GM23248 (cell line): ENCODE measurements around the gene SIRT7. TPM values are rescaled to one million over a fixed set of nuclear protein-coding genes. Genes with fewer than 3 reads are reported as not detected.

ENCODE experiments used
- DNase-seq: peaks from one replicate; pipeline ENCODE4 v3.0.0-alpha.2; 2015
- H2AFZ ChIP-seq: fragments of 200-600 bp; sonication (generic); 2 replicates; pipeline ENCODE4 v1.6.1; 2016; ENCODE audit warnings: antibody characterized with exemption
- H3F3A ChIP-seq: fragments of 200-600 bp; sonication (generic); 2 replicates; pipeline ENCODE4 v1.6.1; 2016; ENCODE audit warnings: mild to moderate bottlenecking, antibody characterized with exemption, mixed run types; ENCODE audit not compliant: insufficient read depth
- H3K27ac ChIP-seq: fragments of 200-600 bp; sonication (generic); 2 replicates; pipeline ENCODE4 v1.5.1; 2016; ENCODE audit warnings: mild to moderate bottlenecking
- H3K27me3 ChIP-seq: fragments of 200-600 bp; sonication (generic); replicated peaks from 2 replicates; pipeline ENCODE4 v1.6.1; 2016; ENCODE audit warnings: mild to moderate bottlenecking; ENCODE audit not compliant: insufficient read depth
- H3K36me3 ChIP-seq: fragments of 200-600 bp; sonication (generic); 2 replicates; pipeline ENCODE4 v1.6.1; 2016; ENCODE audit warnings: low read depth, mild to moderate bottlenecking
- H3K4me1 ChIP-seq: fragments of 200-600 bp; sonication (generic); 2 replicates; pipeline ENCODE4 v1.6.1; 2016; ENCODE audit warnings: mild to moderate bottlenecking; ENCODE audit not compliant: insufficient read depth
- H3K4me2 ChIP-seq: fragments of 200-600 bp; sonication (generic); one replicate; pipeline ENCODE4 v1.6.1; 2016; ENCODE audit warnings: mild to moderate bottlenecking; ENCODE audit not compliant: unreplicated experiment
- H3K4me3 ChIP-seq: fragments of 200-600 bp; sonication (generic); 2 replicates; pipeline ENCODE4 v1.5.1; 2016; ENCODE audit warnings: mild to moderate bottlenecking
- H3K79me2 ChIP-seq: fragments of 200-600 bp; sonication (generic); 2 replicates; pipeline ENCODE4 v1.6.1; 2016; ENCODE audit warnings: mild to moderate bottlenecking; ENCODE audit not compliant: insufficient read depth
- H3K9ac ChIP-seq: fragments of 200-600 bp; sonication (generic); 2 replicates; pipeline ENCODE4 v1.6.1; 2016; ENCODE audit warnings: mild to moderate bottlenecking
- H3K9me2 ChIP-seq: fragments of 200-600 bp; sonication (generic); 2 replicates; pipeline ENCODE4 v1.6.1; 2016; ENCODE audit warnings: mixed run types, mild to moderate bottlenecking, moderate library complexity; ENCODE audit not compliant: insufficient read depth
- H3K9me3 ChIP-seq: fragments of 200-600 bp; sonication (generic); one replicate; pipeline ENCODE4 v1.6.1; 2017; ENCODE audit warnings: low read depth
- H4K20me1 ChIP-seq: fragments of 200-600 bp; sonication (generic); 2 replicates; pipeline ENCODE4 v1.6.0; 2016; ENCODE audit not compliant: insufficient read depth
- EZH2 ChIP-seq: fragments of 200-600 bp; sonication (generic); IDR thresholded peaks from 2 replicates; pipeline ENCODE4 v1.6.1; 2018; ENCODE audit warnings: antibody characterized with exemption, mild to moderate bottlenecking; ENCODE audit not compliant: insufficient read depth, poor library complexity, severe bottlenecking
- EZH2phosphoT487 ChIP-seq: fragments of 200-600 bp; sonication (generic); IDR thresholded peaks from 2 replicates; pipeline ENCODE4 v1.6.1; 2018; ENCODE audit warnings: antibody characterized with exemption, moderate library complexity, mild to moderate bottlenecking, low read depth; ENCODE audit not compliant: insufficient read depth
- WGBS, 2 experiments: methylation state at CpG; one replicate each; pipeline ENCODE4 v1.1.6; 2015 to 2017; ENCODE audit warnings: low lambda C conversion rate in 2 of 2, low coverage in 1 of 2; ENCODE audit errors: missing lambda C conversion rate in 2 of 2; 5-methylcytosine and 5-hydroxymethylcytosine counted together
- in situ Hi-C: fragments of 300-500 bp; cut with MboI; formaldehyde crosslinking; loops from 2 replicates; pipeline ENCODE4 v1.15.0; 2020
- polyA plus RNA-seq: library from polyadenylated mRNA; unstranded; fragments of >200 nt; fragmentation: Nextera tagmentation; extraction: Ambion mirVana; gene quantifications from 2 replicates; pipeline ENCODE4 v1.2.1, GENCODE V29; 2016
- total RNA-seq: library from RNA; depleted of rRNA; stranded (reverse); fragments of >200 nt; shearing (Covaris generic); gene quantifications from 2 replicates; pipeline ENCODE4 v1.2.3, GENCODE V29; 2014; rRNA removed

Gene SIRT7
- total RNA-seq (13.1 and 14.5 TPM in 2 replicates), polyA plus RNA-seq (9.3 and 11.4 TPM in 2 replicates)

GRCh38 chr17:81917565-81918332 is at the start of gene SIRT7:
TSS of gene SIRT7 (minus strand) at chr17:81918176. CDS start at chr17:81918131, 45 bp downstream.
- DNase-seq, result peak; percentile 80
- Histone ChIP-seq H3K27me3 (no peaks in the 10 kb centered on the region), H3K4me3 (peak within 1 kb of the TSS; percentile 80), H3K4me1 (peaks cover 9% of the 10 kb centered on the region; the same call in 1 of the 2 replicates), H2AFZ (peak within 1 kb of the TSS; percentile 30), H3K9ac (peak within 1 kb of the TSS; percentile 75), H3K79me2 (peaks cover 65% of the 10 kb centered on the region), H3K36me3 (0 out of 2 replicates have a peak, but pooled peaks cover 17% of the 10 kb centered on the region), H3K9me3 (no peaks in the 10 kb centered on the region), H4K20me1 (no peaks in the 10 kb centered on the region), H3K9me2 (no peaks in the 10 kb centered on the region), H3K4me2 (peak within 1 kb of the TSS; percentile 92), H3K27ac (peak within 1 kb of the TSS; percentile 52), H3F3A (no peaks in the 10 kb centered on the region; the same call in 1 of the 2 replicates)
- TF ChIP-seq EZH2 (no peak), EZH2phosphoT487 (no peak)
- in situ Hi-C loops, result no loop called here
- 1 to 2% methylated on average over 45 to 79 of the region's 94 CpGs for WGBS, 2 experiments

- no peak overlapping the region for H2AFZ ChIP-seq
- peaks cover 17% of the 10 kb centered on the region; the same call in 1 of the 2 replicates for H3K4me1 ChIP-seq
- WGBS, 2 experiments, result 25 to 48% methylated on average over 4 to 5 of the region's 5 CpGs
- no peak for TF ChIP-seq EZH2phosphoT487
- TF ChIP-seq EZH2, result no peak
- no peaks in the 10 kb centered on the region for H3K36me3 ChIP-seq
- no peaks in the 10 kb centered on the region for H4K20me1 ChIP-seq
- in situ Hi-C loops, result no loop called here
- DNase-seq, result no peak
- H3K4me3 ChIP-seq, result no peak overlapping the region
- H3K9ac ChIP-seq, result no peak overlapping the region
- no peaks in the 10 kb centered on the region for H3K9me2 ChIP-seq
- H3K4me2 ChIP-seq, result no peak overlapping the region
- H3K27ac ChIP-seq, result no peak overlapping the region
- H3F3A ChIP-seq, result peaks cover 13% of the 10 kb centered on the region
- no peaks in the 10 kb centered on the region for H3K27me3 ChIP-seq
- H3K79me2 ChIP-seq, result no peaks in the 10 kb centered on the region
- no peaks in the 10 kb centered on the region for H3K9me3 ChIP-seq
Measured at GRCh38 chr17:81967244-81967532, 49.2 kb upstream of the SIRT7 start.

GRCh38 chr17:81966343-81967243 is 48.6 kb upstream of the SIRT7 start:
- no peaks in the 10 kb centered on the region for H3K36me3 ChIP-seq

GRCh38 chr17:81964081-81964849 is 46.3 kb upstream of the SIRT7 start:
- in situ Hi-C loops, result no loop called here
- Histone ChIP-seq H2AFZ (no peak overlapping the region), H3K9me3 (no peaks in the 10 kb centered on the region), H3K4me3 (no peak overlapping the region), H3K36me3 (no peaks in the 10 kb centered on the region), H3K27me3 (peaks cover 9% of the 10 kb centered on the region), H3F3A (peaks cover 13% of the 10 kb centered on the region), H4K20me1 (no peaks in the 10 kb centered on the region), H3K9me2 (no peaks in the 10 kb centered on the region), H3K4me2 (no peak overlapping the region), H3K79me2 (no peaks in the 10 kb centered on the region), H3K27ac (peak overlapping the region; percentile 59), H3K9ac (no peak overlapping the region), H3K4me1 (peaks cover 17% of the 10 kb centered on the region; the same call in 1 of the 2 replicates)
- 58 to 63% methylated on average over 22 of the region's 22 CpGs for WGBS, 2 experiments
- TF ChIP-seq EZH2 (no peak), EZH2phosphoT487 (no peak)
- DNase-seq, result no peak

More at GRCh38 chr17:81966343-81967243, 48.6 kb upstream of the SIRT7 start:
- Histone ChIP-seq H3K27me3 (no peaks in the 10 kb centered on the region), H3F3A (peaks cover 13% of the 10 kb centered on the region), H3K4me2 (no peak overlapping the region), H3K9me3 (no peaks in the 10 kb centered on the region), H3K27ac (no peak overlapping the region), H4K20me1 (no peaks in the 10 kb centered on the region), H3K9ac (no peak overlapping the region), H3K79me2 (no peaks in the 10 kb centered on the region), H3K4me3 (no peak overlapping the region), H3K9me2 (no peaks in the 10 kb centered on the region), H3K4me1 (peaks cover 17% of the 10 kb centered on the region; the same call in 1 of the 2 replicates), H2AFZ (no peak overlapping the region)
- 62 to 63% methylated on average over 35 to 37 of the region's 41 CpGs for WGBS, 2 experiments
- in situ Hi-C loops, result no loop called here
- TF ChIP-seq EZH2phosphoT487 (no peak), EZH2 (no peak)
- no peak for DNase-seq
